Activated naive CD4-positive, alpha-beta T cell treated with anti-CD3 and anti-CD28 coated beads, Interleukin-2, amount 10 ng/mL, durations not matched to agents 7 days and 5 days (primary cell): Measurements from ENCODE around the gene ATG13.
A peak's percentile ranks its signal among the peaks of the same experiment; 100 is the strongest.
"Not testable (repeated sequence)": the region's sequence is repeated elsewhere in the genome, so short reads cannot be mapped to it uniquely, and the experiment has no call there.

Experiments used
- CTCF ChIA-PET: fragments of 350-600 bp; sonication (Branson Sonifier 250); formaldehyde crosslinking; loops from one replicate; lab custom pipeline; 2021; ENCODE audit warnings: antibody characterized with exemption; lab: Charles Lee
- DNase-seq: peaks from one replicate; pipeline ENCODE4 v3.0.0-alpha.2; 2020
- H3K27ac Mint-ChIP-seq: one replicate; pipeline ENCODE4 v1.8.0; 2021; ENCODE audit warnings: mild to moderate bottlenecking, moderate library complexity, mixed read lengths
- H3K27me3 Mint-ChIP-seq: one replicate; pipeline ENCODE4 v1.8.0; 2021; ENCODE audit warnings: mild to moderate bottlenecking, mixed read lengths
- H3K36me3 Mint-ChIP-seq: one replicate; pipeline ENCODE4 v1.8.0; 2021; ENCODE audit warnings: mixed read lengths
- H3K4me1 Mint-ChIP-seq: one replicate; pipeline ENCODE4 v1.8.0; 2021; ENCODE audit warnings: mixed read lengths
- H3K4me3 Mint-ChIP-seq: one replicate; pipeline ENCODE4 v1.8.0; 2021; ENCODE audit warnings: mild to moderate bottlenecking, moderate library complexity, mixed read lengths
- H3K9me3 Mint-ChIP-seq: one replicate; pipeline ENCODE4 v1.8.0; 2021; ENCODE audit warnings: mixed read lengths

ATG13 gene

GRCh38 chr11:46668480-46669085, 51.2 kb downstream of the ATG13 start:
- no peak for DNase-seq
- Mint-ChIP-seq H3K27ac (peak overlapping the region; percentile 66), H3K36me3 (peaks cover 62% of the 10 kb centered on the region), H3K27me3 (no peaks in the 10 kb centered on the region), H3K9me3 (no peaks in the 10 kb centered on the region), H3K4me1 (peaks cover 46% of the 10 kb centered on the region), H3K4me3 (no peak overlapping the region)
- CTCF ChIA-PET, result interaction anchor here (1.1 to 1.5 kb wide), 2 partner anchors 30 to 50 kb away, joined by 3 to 5 read pairs; no protein-coding TSS in a partner anchor

GRCh38 chr11:46669711-46670139, 52.4 kb downstream of the ATG13 start:
- Mint-ChIP-seq H3K27me3 (no peaks in the 10 kb centered on the region), H3K4me1 (peaks cover 54% of the 10 kb centered on the region), H3K27ac (peak overlapping the region; percentile 99), H3K4me3 (no peak overlapping the region), H3K36me3 (peaks cover 57% of the 10 kb centered on the region), H3K9me3 (no peaks in the 10 kb centered on the region)
- no peak for DNase-seq
- CTCF ChIA-PET, result interaction anchor here (0.9 to 1.5 kb wide), 4 partner anchors 28 to 133 kb away, joined by 3 to 5 read pairs (median 3); no protein-coding TSS in a partner anchor

- not testable (repeated sequence) for H3K27me3 Mint-ChIP-seq, H3K4me3 Mint-ChIP-seq, H3K9me3 Mint-ChIP-seq, DNase-seq
- CTCF ChIA-PET, result interaction anchor here (0.8 to 1.7 kb wide), 11 partner anchors 9 to 281 kb away, joined by 3 to 12 read pairs (median 4); partner anchors contain the start of genes ARHGAP1, ATG13, HARBI1 and ZNF408
- peaks cover 53% of the 10 kb centered on the region for H3K36me3 Mint-ChIP-seq
- peak overlapping the region; percentile 99 for H3K27ac Mint-ChIP-seq
- H3K4me1 Mint-ChIP-seq, result peaks cover 62% of the 10 kb centered on the region
Measured at GRCh38 chr11:46670521-46670920, 53.2 kb downstream of the ATG13 start.

- Mint-ChIP-seq H3K36me3 (peaks cover 49% of the 10 kb centered on the region), H3K9me3 (no peaks in the 10 kb centered on the region), H3K27me3 (no peaks in the 10 kb centered on the region), H3K4me3 (peak overlapping the region; percentile 23), H3K4me1 (peaks cover 74% of the 10 kb centered on the region), H3K27ac (peak overlapping the region; percentile 99)
- DNase-seq, result no peak
- CTCF ChIA-PET, result interaction anchor here (1.0 kb wide), 1 partner anchor 14 kb away, joined by 4 read pairs; no protein-coding TSS in a partner anchor
Measured at GRCh38 chr11:46671958-46672315, 54.6 kb downstream of the ATG13 start.

GRCh38 chr11:46672381-46672839, 55.1 kb downstream of the ATG13 start:
- no peak for DNase-seq
- no peaks in the 10 kb centered on the region for H3K27me3 Mint-ChIP-seq
- H3K4me3 Mint-ChIP-seq, result no peak overlapping the region
- peaks cover 49% of the 10 kb centered on the region for H3K36me3 Mint-ChIP-seq
- CTCF ChIA-PET, result interaction anchor here (1.0 kb wide), 1 partner anchor 13 kb away, joined by 4 read pairs; no protein-coding TSS in a partner anchor
- peak overlapping the region; percentile 99 for H3K27ac Mint-ChIP-seq
- peaks cover 78% of the 10 kb centered on the region for H3K4me1 Mint-ChIP-seq
- H3K9me3 Mint-ChIP-seq, result no peaks in the 10 kb centered on the region

- Mint-ChIP-seq H3K9me3 (no peaks in the 10 kb centered on the region), H3K4me3 (no peak overlapping the region), H3K27me3 (no peaks in the 10 kb centered on the region), H3K4me1 (peaks cover 76% of the 10 kb centered on the region), H3K27ac (peak overlapping the region; percentile 93), H3K36me3 (peaks cover 54% of the 10 kb centered on the region)
- CTCF ChIA-PET, result interaction anchor here (1.0 to 1.1 kb wide), 2 partner anchors 55 to 112 kb away, joined by 3 to 4 read pairs; no protein-coding TSS in a partner anchor
- no peak for DNase-seq
Measured at GRCh38 chr11:46673713-46674462, 56.5 kb downstream of the ATG13 start.

- DNase-seq, result peak; percentile 53
- CTCF ChIA-PET, result interaction anchor here (1.0 to 1.1 kb wide), 2 partner anchors 56 to 113 kb away, joined by 3 to 4 read pairs; no protein-coding TSS in a partner anchor
- Mint-ChIP-seq H3K27me3 (no peaks in the 10 kb centered on the region), H3K4me3 (no peak overlapping the region), H3K36me3 (peaks cover 51% of the 10 kb centered on the region), H3K27ac (peak overlapping the region; percentile 93), H3K4me1 (peaks cover 70% of the 10 kb centered on the region), H3K9me3 (no peaks in the 10 kb centered on the region)
Measured at GRCh38 chr11:46674463-46675287, 57.3 kb downstream of the ATG13 start.

- no peak overlapping the region for H3K4me3 Mint-ChIP-seq
Measured at GRCh38 chr11:46675288-46675851, 58.0 kb downstream of the ATG13 start.

GRCh38 chr11:46675949-46676348, 58.6 kb downstream of the ATG13 start:
- CTCF ChIA-PET, result no interaction called here
- Mint-ChIP-seq H3K4me3 (no peak overlapping the region), H3K4me1 (peaks cover 59% of the 10 kb centered on the region), H3K27ac (no peak overlapping the region), H3K36me3 (peaks cover 51% of the 10 kb centered on the region), H3K9me3 (no peaks in the 10 kb centered on the region), H3K27me3 (no peaks in the 10 kb centered on the region)
- DNase-seq, result no peak

More at GRCh38 chr11:46675288-46675851, 58.0 kb downstream of the ATG13 start:
- Mint-ChIP-seq H3K27me3 (no peaks in the 10 kb centered on the region), H3K27ac (peak overlapping the region; percentile 93), H3K36me3 (peaks cover 46% of the 10 kb centered on the region), H3K9me3 (no peaks in the 10 kb centered on the region), H3K4me1 (peaks cover 64% of the 10 kb centered on the region)
- CTCF ChIA-PET, result interaction anchor here (1.0 kb wide), 1 partner anchor 57 kb away, joined by 4 read pairs; no protein-coding TSS in a partner anchor
- DNase-seq, result no peak

- no peaks in the 10 kb centered on the region for H3K27me3 Mint-ChIP-seq
- peak overlapping the region; percentile 40 for H3K27ac Mint-ChIP-seq
- no peak for DNase-seq
- CTCF ChIA-PET, result no interaction called here
- H3K4me1 Mint-ChIP-seq, result peaks cover 52% of the 10 kb centered on the region
- peaks cover 51% of the 10 kb centered on the region for H3K36me3 Mint-ChIP-seq
- H3K4me3 Mint-ChIP-seq, result no peak overlapping the region
- no peaks in the 10 kb centered on the region for H3K9me3 Mint-ChIP-seq
Measured at GRCh38 chr11:46676436-46677158, 59.2 kb downstream of the ATG13 start.

- no peaks in the 10 kb centered on the region for H3K9me3 Mint-ChIP-seq
- CTCF ChIA-PET, result no interaction called here
- peaks cover 47% of the 10 kb centered on the region for H3K4me1 Mint-ChIP-seq
- no peaks in the 10 kb centered on the region for H3K27me3 Mint-ChIP-seq
- H3K4me3 Mint-ChIP-seq, result no peak overlapping the region
- H3K36me3 Mint-ChIP-seq, result peaks cover 46% of the 10 kb centered on the region
- no peak for DNase-seq
- H3K27ac Mint-ChIP-seq, result no peak overlapping the region
Measured at GRCh38 chr11:46677169-46677568, 59.8 kb downstream of the ATG13 start.

- H3K9me3 Mint-ChIP-seq, result no peaks in the 10 kb centered on the region
- CTCF ChIA-PET, result interaction anchor here (1.2 kb wide), 1 partner anchor 10 kb away, joined by 3 read pairs; no protein-coding TSS in a partner anchor
- DNase-seq, result no peak
- H3K27ac Mint-ChIP-seq, result peak overlapping the region; percentile 66
- peaks cover 36% of the 10 kb centered on the region for H3K36me3 Mint-ChIP-seq
- no peaks in the 10 kb centered on the region for H3K27me3 Mint-ChIP-seq
- peaks cover 38% of the 10 kb centered on the region for H3K4me1 Mint-ChIP-seq
- no peak overlapping the region for H3K4me3 Mint-ChIP-seq
Measured at GRCh38 chr11:46677991-46678740, 60.8 kb downstream of the ATG13 start.
